Measurements from ENCODE around the gene IRF2BPL. TPM values are rescaled to one million over a fixed set of nuclear protein-coding genes. Genes with fewer than 3 reads are reported as not detected.
A peak's percentile ranks its signal among the peaks of the same experiment; 100 is the strongest.

The IRF2BPL gene
- total RNA-seq, 1 donor from 2014 or later: 23.3 TPM

GRCh38 chr14:77031759-77032490, 3.4 kb upstream of the IRF2BPL start:
- peaks cover 13% of the 10 kb centered on the region for H3K9me3 Mint-ChIP-seq (ENCODE audit: unreplicated experiment)
- H3K27ac Mint-ChIP-seq (ENCODE audit: unreplicated experiment): peak overlapping the region; percentile 85
- peak overlapping the region; percentile 71 for H3K4me3 Mint-ChIP-seq (ENCODE audit: unreplicated experiment)
- peaks cover 11% of the 10 kb centered on the region for H3K27me3 Mint-ChIP-seq (ENCODE audit: unreplicated experiment)
- no peak for DNase-seq
- no peak for TF ChIP-seq CTCF (IDR thresholded peaks at IDR 0.05; ENCODE audit: partially characterized antibody, unreplicated experiment)
- no peaks in the 10 kb centered on the region for H3K36me3 Mint-ChIP-seq (ENCODE audit: unreplicated experiment)
- peaks cover 38% of the 10 kb centered on the region for H3K4me1 Mint-ChIP-seq (ENCODE audit: low read depth, unreplicated experiment)

GRCh38 chr14:77027538-77028383, 747 bp downstream of the IRF2BPL start:
- peak overlapping the region; percentile 55 for H3K4me3 Mint-ChIP-seq (ENCODE audit: unreplicated experiment)
- peaks cover 11% of the 10 kb centered on the region for H3K27me3 Mint-ChIP-seq (ENCODE audit: unreplicated experiment)
- H3K27ac Mint-ChIP-seq (ENCODE audit: unreplicated experiment): no peak overlapping the region
- no peaks in the 10 kb centered on the region for H3K36me3 Mint-ChIP-seq (ENCODE audit: unreplicated experiment)
- peaks cover 46% of the 10 kb centered on the region for H3K4me1 Mint-ChIP-seq (ENCODE audit: low read depth, unreplicated experiment)
- DNase-seq: peak; percentile 60
- no peak for TF ChIP-seq CTCF (IDR thresholded peaks at IDR 0.05; ENCODE audit: partially characterized antibody, unreplicated experiment)
- H3K9me3 Mint-ChIP-seq (ENCODE audit: unreplicated experiment): peaks cover 22% of the 10 kb centered on the region

GRCh38 chr14:77026930-77027537, 1.5 kb downstream of the IRF2BPL start:
- TF ChIP-seq CTCF (IDR thresholded peaks at IDR 0.05; ENCODE audit: partially characterized antibody, unreplicated experiment): no peak
- Mint-ChIP-seq H3K9me3 (ENCODE audit: unreplicated experiment) (peaks cover 21% of the 10 kb centered on the region), H3K27me3 (ENCODE audit: unreplicated experiment) (peaks cover 13% of the 10 kb centered on the region)

GRCh38 chr14:77026166-77026929, 2.2 kb downstream of the IRF2BPL start:
- Mint-ChIP-seq H3K27ac (ENCODE audit: unreplicated experiment) (peak overlapping the region; percentile 33), H3K4me3 (ENCODE audit: unreplicated experiment) (peak overlapping the region; percentile 79), H3K4me1 (ENCODE audit: low read depth, unreplicated experiment) (peaks cover 40% of the 10 kb centered on the region), H3K36me3 (ENCODE audit: unreplicated experiment) (no peaks in the 10 kb centered on the region), H3K9me3 (ENCODE audit: unreplicated experiment) (peaks cover 20% of the 10 kb centered on the region), H3K27me3 (ENCODE audit: unreplicated experiment) (peaks cover 15% of the 10 kb centered on the region)
- no peak for TF ChIP-seq CTCF (IDR thresholded peaks at IDR 0.05; ENCODE audit: partially characterized antibody, unreplicated experiment)
- DNase-seq: no peak

More at GRCh38 chr14:77026930-77027537, 1.5 kb downstream of the IRF2BPL start:
- peaks cover 44% of the 10 kb centered on the region for H3K4me1 Mint-ChIP-seq (ENCODE audit: low read depth, unreplicated experiment)
- H3K36me3 Mint-ChIP-seq (ENCODE audit: unreplicated experiment): no peaks in the 10 kb centered on the region
- H3K4me3 Mint-ChIP-seq (ENCODE audit: unreplicated experiment): no peak overlapping the region
- DNase-seq: peak; percentile 69
- H3K27ac Mint-ChIP-seq (ENCODE audit: unreplicated experiment): no peak overlapping the region
